SK-N-SH treated with all-trans-retinoic acid at 6 μM for 48 hours (cell line): Measurements from ENCODE around the gene USP40.

Experiments used
- ATAC-seq: fragments of 200-7000 bp; cut with Tn5 transposase; 3 replicates; pipeline ENCODE4 v1.9.1; 2020; ENCODE audit warnings: mild to moderate bottlenecking, moderate library complexity
- ARNTL ChIP-seq: fragments of 450-650 bp; formaldehyde crosslinking; IDR thresholded peaks from 2 replicates; pipeline ENCODE4 v1.5.0; 2020; ENCODE audit warnings: low read depth, mild to moderate bottlenecking, moderate library complexity, borderline replicate concordance
- BACH2 ChIP-seq: fragments of 250-450 bp; sonication (Bioruptor Pico); IDR thresholded peaks from 2 replicates; pipeline ENCODE4 v1.9.0; 2021; ENCODE audit warnings: mild to moderate bottlenecking, borderline replicate concordance
- CREB5 ChIP-seq: fragments of 250-450 bp; sonication (Bioruptor Pico); IDR thresholded peaks from 2 replicates; pipeline ENCODE4 v1.5.1; 2020; ENCODE audit warnings: low read depth, mild to moderate bottlenecking, moderate library complexity
- CSDC2 ChIP-seq: fragments of 250-450 bp; sonication (Bioruptor Pico); IDR thresholded peaks from 2 replicates; pipeline ENCODE4 v1.5.0; 2020; ENCODE audit warnings: mild to moderate bottlenecking, moderate library complexity
- OSR1 ChIP-seq: fragments of 250-450 bp; sonication (Bioruptor Pico); IDR thresholded peaks from 2 replicates; pipeline ENCODE4 v1.8.0; 2022; ENCODE audit warnings: moderate library complexity, mild to moderate bottlenecking, inconsistent platforms
- PATZ1 ChIP-seq: fragments of 250-450 bp; sonication (Bioruptor Pico); IDR thresholded peaks from 2 replicates; pipeline ENCODE4 v1.8.0; 2020; ENCODE audit warnings: mild to moderate bottlenecking, moderate library complexity, borderline replicate concordance
- POU6F1 ChIP-seq: fragments of 250-450 bp; sonication (Bioruptor Pico); IDR thresholded peaks from 2 replicates; pipeline ENCODE4 v1.8.0; 2021; ENCODE audit warnings: low read depth, mild to moderate bottlenecking, moderate library complexity, borderline replicate concordance
- PPARA ChIP-seq: fragments of 250-450 bp; sonication (Bioruptor Pico); IDR thresholded peaks from 2 replicates; pipeline ENCODE4 v1.5.0; 2020; ENCODE audit warnings: mild to moderate bottlenecking, borderline replicate concordance
- RARB ChIP-seq: fragments of 250-450 bp; sonication (Bioruptor Pico); IDR thresholded peaks from 2 replicates; pipeline ENCODE4 v1.8.0; 2021; ENCODE audit warnings: mild to moderate bottlenecking, moderate library complexity
- SNAI2 ChIP-seq: fragments of 250-450 bp; sonication (Bioruptor Pico); IDR thresholded peaks from 2 replicates; pipeline ENCODE4 v1.5.0; 2020; ENCODE audit warnings: mild to moderate bottlenecking, moderate library complexity
- TCF4 ChIP-seq: fragments of 250-450 bp; sonication (Bioruptor Pico); IDR thresholded peaks from 2 replicates; pipeline ENCODE4 v1.8.0; 2021; ENCODE audit warnings: mild to moderate bottlenecking, moderate library complexity, borderline replicate concordance
- TOX ChIP-seq: fragments of 250-450 bp; sonication (Bioruptor Pico); IDR thresholded peaks from 2 replicates; pipeline ENCODE4 v1.8.0; 2021; ENCODE audit warnings: mild to moderate bottlenecking, moderate library complexity, borderline replicate concordance
- ZC3H10 ChIP-seq: fragments of 250-450 bp; sonication (Bioruptor Pico); IDR thresholded peaks from 2 replicates; pipeline ENCODE4 v1.5.1; 2021; ENCODE audit warnings: mild to moderate bottlenecking, moderate library complexity
- ZFP3 ChIP-seq: fragments of 250-450 bp; sonication (Bioruptor Pico); IDR thresholded peaks from 2 replicates; pipeline ENCODE4 v1.5.0; 2020; ENCODE audit warnings: mild to moderate bottlenecking, moderate library complexity
- ZFP30 ChIP-seq: fragments of 450-650 bp; formaldehyde crosslinking; IDR thresholded peaks from 2 replicates; pipeline ENCODE4 v1.5.0; 2022; ENCODE audit warnings: mild to moderate bottlenecking, moderate library complexity
- ZNF565 ChIP-seq: fragments of 450-650 bp; formaldehyde crosslinking; conservative IDR thresholded peaks from 2 replicates; pipeline ENCODE4 v1.5.0; 2020; ENCODE audit warnings: low read depth, mild to moderate bottlenecking, moderate library complexity
- ZNF70 ChIP-seq: fragments of 450-650 bp; formaldehyde crosslinking; IDR thresholded peaks from 2 replicates; pipeline ENCODE4 v1.5.0; 2020; ENCODE audit warnings: mild to moderate bottlenecking, moderate library complexity
- ZNF8 ChIP-seq: fragments of 450-650 bp; formaldehyde crosslinking; IDR thresholded peaks from 2 replicates; pipeline ENCODE4 v1.5.0; 2020; ENCODE audit warnings: mild to moderate bottlenecking, moderate library complexity

The USP40 gene

GRCh38 chr2:233443511-233444183 lies 122.9 kb downstream of the USP40 start:
- no peak for TF ChIP-seq CSDC2 (CRISPR knock-in tag)
- no peak for TF ChIP-seq SNAI2 (CRISPR knock-in tag)
- TF ChIP-seq PATZ1 (CRISPR knock-in tag), result no peak
- TF ChIP-seq OSR1 (CRISPR knock-in tag), result no peak
- TF ChIP-seq PPARA (CRISPR knock-in tag), result no peak
- TF ChIP-seq TOX (CRISPR knock-in tag), result no peak
- no peak for TF ChIP-seq ZNF8
- no peak for TF ChIP-seq ZC3H10 (CRISPR knock-in tag)
- no peak for TF ChIP-seq ZNF70 (CRISPR knock-in tag)
- peak; percentile 88 for ATAC-seq

- no peak for TF ChIP-seq TCF4 (CRISPR knock-in tag)
- TF ChIP-seq BACH2 (CRISPR knock-in tag), result no peak
- TF ChIP-seq ARNTL (CRISPR knock-in tag), result no peak
- TF ChIP-seq PPARA (CRISPR knock-in tag), result no peak
- no peak for TF ChIP-seq RARB (CRISPR knock-in tag)
- no peak for TF ChIP-seq TOX (CRISPR knock-in tag)
- no peak for TF ChIP-seq SNAI2 (CRISPR knock-in tag)
- TF ChIP-seq CSDC2 (CRISPR knock-in tag), result no peak
- no peak for TF ChIP-seq PATZ1 (CRISPR knock-in tag)
- ATAC-seq, result no peak
Measured at GRCh38 chr2:233442028-233442310, 124.6 kb downstream of the USP40 start.

- TF ChIP-seq OSR1 (CRISPR knock-in tag) (no peak), CSDC2 (CRISPR knock-in tag) (no peak), ARNTL (CRISPR knock-in tag) (no peak), BACH2 (CRISPR knock-in tag) (no peak), CREB5 (no peak), ZNF70 (CRISPR knock-in tag) (no peak), TCF4 (CRISPR knock-in tag) (no peak), ZNF565 (no peak), PATZ1 (CRISPR knock-in tag) (no peak), POU6F1 (no peak), RARB (CRISPR knock-in tag) (no peak), ZFP3 (CRISPR knock-in tag) (no peak), TOX (CRISPR knock-in tag) (no peak), ZFP30 (CRISPR knock-in tag) (no peak)
- no peak for ATAC-seq
Measured at GRCh38 chr2:233441161-233442027, 125.2 kb downstream of the USP40 start.
